Glomerular endothelial cell (primary cell): ENCODE measurements around the gene RPL10. TPM values are rescaled to one million over a fixed set of nuclear protein-coding genes. Genes with fewer than 3 reads are reported as not detected.
"Not testable (repeated sequence)": the region's sequence is repeated elsewhere in the genome, so short reads cannot be mapped to it uniquely, and the experiment has no call there.

Source experiments
- DNase-seq: peaks from one replicate; pipeline ENCODE4 v3.0.0-alpha.2; 2011; ENCODE audit warnings: low read depth, low spot score; ENCODE audit errors: extremely low read depth
- total RNA-seq: library from RNA; depleted of rRNA; stranded (reverse); fragments of >200 nt; gene quantifications from 2 replicates; pipeline ENCODE4 v1.2.3, GENCODE V29; 2015

The RPL10 gene
- total RNA-seq, 1 donor from 2014 or later, result 5,051 TPM

DNA sequence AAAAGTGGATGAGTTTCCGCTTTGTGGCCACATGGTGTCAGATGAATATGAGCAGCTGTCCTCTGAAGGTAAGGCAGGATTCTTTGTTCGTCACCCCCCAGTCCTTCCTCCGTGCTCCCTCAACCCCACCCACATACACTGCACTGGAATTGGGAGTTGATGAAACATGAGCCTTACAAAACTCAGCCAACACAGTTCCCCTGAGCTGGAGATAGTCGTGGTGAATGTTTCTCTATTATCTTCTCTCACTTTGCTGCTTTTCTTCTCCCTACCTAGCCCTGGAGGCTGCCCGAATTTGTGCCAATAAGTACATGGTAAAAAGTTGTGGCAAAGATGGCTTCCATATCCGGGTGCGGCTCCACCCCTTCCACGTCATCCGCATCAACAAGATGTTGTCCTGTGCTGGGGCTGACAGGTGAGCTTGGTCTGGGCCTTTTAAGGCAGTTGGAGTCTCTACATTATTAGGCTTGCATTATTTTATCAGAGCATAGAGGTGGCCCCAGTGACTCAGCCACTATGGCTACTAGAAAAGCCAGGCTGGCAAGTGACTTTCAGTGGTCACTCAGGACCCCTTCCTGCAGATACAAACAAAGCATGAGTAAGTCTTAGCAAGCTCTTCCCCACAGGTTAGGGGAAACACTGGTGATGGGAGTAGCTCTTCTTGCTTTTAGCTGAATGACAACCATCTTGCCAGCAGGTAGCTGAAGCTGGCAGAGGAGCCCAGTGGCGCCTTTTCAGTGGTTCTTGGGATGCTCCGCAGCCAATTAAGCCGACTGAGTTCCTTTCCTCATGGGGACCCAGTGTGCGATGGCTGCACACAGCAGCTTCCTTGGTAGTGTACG is 1.6 kb downstream of the RPL10 start:
- no peak for DNase-seq

GRCh38 chrX:154400369-154400817 is 2.2 kb downstream of the RPL10 start:
- not testable (repeated sequence) for DNase-seq

- DNase-seq, result no peak
Observed at GRCh38 chrX:154401045-154401799, 3.0 kb downstream of the RPL10 start.

GRCh38 chrX:154401918-154402621 is 3.9 kb downstream of the RPL10 start:
- DNase-seq, result no peak

DNA sequence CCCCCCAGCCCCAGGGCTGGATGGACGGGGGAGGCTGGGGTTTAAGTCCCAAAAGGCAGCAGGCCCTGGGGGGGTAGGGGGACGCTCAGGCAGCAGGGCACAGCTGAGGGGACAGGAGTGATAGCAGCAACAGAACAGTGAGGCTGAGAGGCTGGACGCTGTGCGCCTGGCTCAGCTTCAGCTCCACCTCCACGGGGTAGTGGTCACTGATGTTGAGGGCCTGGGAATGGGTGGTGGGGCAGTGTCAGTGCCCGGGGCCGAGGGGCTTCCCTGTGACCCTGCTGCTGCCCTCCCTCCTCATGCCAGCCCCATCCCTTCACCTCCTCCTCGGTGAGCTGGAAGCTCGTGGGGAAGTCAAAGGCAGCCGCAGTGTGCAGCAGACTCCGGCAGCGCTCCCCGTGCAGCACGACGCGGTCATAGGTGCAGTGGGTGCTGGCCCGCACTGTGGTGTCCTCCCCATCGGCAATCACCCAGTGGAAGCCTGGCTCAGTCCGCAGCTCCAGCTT is 4.5 kb downstream of the RPL10 start:
- no peak for DNase-seq

- DNase-seq, result no peak
Observed at GRCh38 chrX:154403192-154403591, 5.0 kb downstream of the RPL10 start.

DNA sequence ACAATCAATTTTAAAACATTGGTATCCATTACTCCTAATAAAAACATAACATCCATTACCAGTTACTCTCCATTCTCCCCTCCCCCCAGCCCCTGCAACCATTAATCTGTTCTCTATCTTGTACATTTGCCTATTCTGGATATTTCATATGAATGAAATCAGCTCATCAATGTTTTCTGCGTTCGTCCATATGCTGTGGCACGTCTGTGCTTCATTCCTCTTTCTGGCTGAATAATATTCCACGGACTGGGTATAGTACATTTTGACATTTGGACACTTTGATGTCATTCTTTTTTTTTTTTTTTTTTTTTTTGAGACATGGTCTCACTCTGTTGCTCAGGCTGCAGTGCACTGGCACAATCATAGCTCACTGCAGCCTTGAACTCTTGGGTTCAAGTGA is 5.7 kb downstream of the RPL10 start:
- DNase-seq, result no peak

DNA sequence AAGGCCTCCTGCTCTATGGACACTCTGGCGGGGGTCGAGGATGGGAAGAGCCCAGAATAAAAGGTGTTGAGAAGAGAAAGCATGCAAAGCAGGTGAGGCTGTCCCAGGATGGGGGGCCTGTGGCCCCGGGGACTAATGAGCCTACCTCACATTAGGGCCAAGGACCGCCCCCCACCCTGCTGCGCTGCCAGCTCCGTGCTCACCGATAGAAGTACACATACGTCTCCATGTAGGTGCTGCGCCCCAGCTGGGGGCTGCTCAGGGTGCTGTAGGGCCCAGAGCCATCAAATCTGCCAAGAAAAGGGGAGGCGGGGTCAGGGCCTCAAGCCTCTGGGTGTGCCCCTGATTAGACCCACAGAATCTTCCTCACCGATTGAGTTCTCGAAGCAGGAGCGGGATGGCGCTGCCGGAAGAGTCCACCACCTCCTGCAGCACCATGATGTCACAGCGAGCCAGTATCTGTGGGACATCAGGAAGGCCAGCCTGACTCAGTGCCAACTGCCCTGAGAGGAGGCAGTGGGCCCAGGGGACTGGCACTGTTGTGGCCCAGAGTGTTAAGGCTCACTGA is 6.5 kb downstream of the RPL10 start:
- DNase-seq, result no peak

GRCh38 chrX:154408659-154409221 is 10.6 kb downstream of the RPL10 start:
- DNase-seq, result no peak

- no peak for DNase-seq
Observed at GRCh38 chrX:154409222-154409871, 11.2 kb downstream of the RPL10 start, which contains the start of gene DNASE1L1. TSS of gene DNASE1L1 (minus strand) at chrX:154409254. CDS start at chrX:154405568, 3,686 bp downstream.

- DNase-seq, result no peak
Observed at GRCh38 chrX:154411981-154412340, 13.8 kb downstream of the RPL10 start.

DNA sequence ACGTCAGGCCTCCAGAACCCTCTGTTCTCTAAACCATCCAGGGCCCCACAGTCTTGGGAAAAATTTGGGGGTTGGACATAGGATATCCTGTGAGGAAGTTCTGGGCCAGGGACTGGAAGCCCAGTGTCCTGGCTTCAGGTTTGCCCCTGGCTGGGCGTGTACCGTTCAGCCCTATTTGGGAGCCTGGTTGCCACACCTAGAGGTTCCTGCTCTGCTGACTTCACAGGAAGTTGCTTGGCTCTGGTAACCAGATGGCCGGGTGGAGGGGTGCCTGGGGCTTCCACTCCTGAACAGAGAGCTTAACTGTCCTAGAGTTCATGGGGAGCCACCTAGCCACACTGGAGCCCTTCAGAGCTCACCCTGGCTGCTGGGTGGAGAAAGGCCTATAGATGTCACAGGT is 14.3 kb downstream of the RPL10 start:
- DNase-seq, result no peak

DNA sequence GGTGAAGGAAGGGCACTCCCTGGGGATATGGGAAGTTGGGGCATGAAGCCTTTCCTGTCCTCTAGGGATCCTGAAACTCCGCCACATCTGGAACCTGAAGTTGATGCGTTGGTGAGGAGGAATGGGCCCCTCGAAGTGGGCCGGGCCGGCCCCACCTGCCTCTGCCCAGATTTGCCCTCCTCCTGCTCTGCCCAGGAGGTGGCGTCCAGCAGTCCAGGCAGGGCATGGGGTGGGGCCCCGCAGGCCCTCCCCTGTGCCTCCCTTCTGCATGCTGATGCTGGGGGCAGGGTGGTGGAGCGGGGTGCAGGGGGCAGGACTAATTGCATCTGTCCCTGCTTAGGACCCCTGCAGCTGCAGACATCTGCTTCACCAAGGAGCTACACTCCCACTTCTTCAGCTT is 15.0 kb downstream of the RPL10 start:
- DNase-seq, result no peak

GRCh38 chrX:154417157-154417556 is 19.0 kb downstream of the RPL10 start:
- no peak for DNase-seq

DNA sequence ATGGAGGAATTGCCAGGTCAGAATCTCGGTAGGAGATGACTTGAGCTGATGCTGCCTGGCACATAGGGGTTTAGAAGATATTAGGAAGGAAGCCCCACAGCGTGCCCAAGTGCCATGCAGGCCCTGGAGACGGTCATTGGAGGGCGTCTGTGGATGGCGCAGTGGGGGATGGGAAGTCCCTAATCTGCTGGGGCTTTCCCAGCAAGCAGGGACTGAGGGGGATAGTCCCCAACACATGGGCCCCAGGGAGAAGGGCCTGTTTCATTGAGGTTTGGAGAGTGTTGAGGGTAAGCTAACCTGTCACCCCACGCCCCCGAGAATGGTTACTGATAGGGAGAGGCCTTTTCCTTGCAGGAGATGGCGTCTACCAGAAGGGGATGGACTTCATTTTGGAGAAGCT is 21.0 kb downstream of the RPL10 start:
- no peak for DNase-seq

DNA sequence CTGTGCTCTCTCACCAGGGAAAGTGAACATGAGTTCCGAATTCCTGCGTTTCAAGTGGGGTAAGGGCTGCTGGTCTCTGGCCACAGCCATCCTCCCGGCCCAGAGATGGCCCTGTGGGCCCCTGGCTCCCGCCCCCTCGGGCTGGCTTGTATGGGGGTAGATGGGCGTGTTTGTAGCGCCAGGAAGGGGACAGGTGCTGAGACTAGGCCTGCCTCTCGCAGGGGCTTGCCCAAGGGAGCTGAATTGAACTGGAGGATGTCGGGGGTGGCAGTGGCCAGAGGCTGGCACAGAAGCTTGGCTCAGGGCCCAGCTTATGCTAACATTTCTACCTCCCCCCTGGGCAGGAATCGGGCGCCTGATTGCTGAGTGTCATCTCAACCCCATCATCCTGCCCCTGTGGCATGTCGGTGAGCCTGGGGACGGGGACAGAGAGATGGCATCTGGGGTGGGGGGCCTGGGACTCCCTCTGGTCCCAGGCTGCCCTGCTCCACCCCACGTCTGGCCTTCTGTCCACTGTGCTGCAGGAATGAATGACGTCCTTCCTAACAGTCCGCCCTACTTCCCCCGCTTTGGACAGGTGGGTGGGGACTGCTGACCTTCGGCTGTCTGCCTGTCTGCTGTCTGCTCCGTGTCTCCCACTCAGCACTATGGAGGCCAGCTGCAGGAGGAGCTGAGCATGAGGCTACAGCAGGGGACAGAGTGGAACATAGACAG is 21.7 kb downstream of the RPL10 start:
- DNase-seq, result no peak

- DNase-seq, result no peak
Observed at GRCh38 chrX:154420402-154420756, 22.2 kb downstream of the RPL10 start.

DNA sequence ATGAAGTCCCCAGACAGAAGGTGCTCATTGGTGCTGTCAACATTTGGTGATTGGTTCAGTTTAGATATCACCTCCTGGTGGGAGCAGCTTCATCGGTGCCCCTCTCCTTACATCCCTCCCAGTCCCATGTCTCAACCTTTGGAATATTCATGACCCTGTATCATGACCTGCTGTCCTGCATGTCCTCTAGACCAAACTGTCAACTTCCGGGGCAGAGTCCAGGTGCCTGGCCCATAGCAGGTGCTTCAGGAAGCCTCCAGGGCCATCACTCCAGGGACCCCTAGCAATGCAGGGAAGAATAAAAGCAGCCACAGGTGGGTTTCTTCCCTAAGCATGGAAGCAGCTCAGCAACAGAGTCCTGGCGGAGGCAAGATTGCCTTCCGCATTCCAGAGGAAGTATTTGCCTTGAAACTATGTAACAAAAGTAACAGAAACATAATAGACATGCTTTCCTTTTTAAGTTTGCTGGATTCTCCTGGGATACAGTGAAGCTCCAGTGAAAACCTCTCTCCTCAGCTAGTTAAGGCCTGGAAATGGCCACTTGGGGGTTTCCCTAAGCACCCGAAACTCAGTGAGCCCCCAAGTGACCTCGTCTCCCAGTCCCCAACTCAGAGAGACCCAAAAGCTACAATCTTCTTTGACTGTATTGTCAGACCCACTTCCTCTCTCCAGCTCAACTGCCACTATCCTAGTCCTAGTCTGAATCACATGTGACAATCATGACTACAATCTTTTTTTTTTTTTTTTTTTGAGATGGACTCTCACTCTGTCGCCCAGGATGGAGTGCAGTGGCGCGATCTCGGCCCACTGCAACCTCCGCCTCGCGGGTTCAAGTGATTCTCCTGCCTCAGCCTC is 29.0 kb downstream of the RPL10 start:
- DNase-seq, result no peak
